ENCODE data around the gene UFD1.

DNA sequence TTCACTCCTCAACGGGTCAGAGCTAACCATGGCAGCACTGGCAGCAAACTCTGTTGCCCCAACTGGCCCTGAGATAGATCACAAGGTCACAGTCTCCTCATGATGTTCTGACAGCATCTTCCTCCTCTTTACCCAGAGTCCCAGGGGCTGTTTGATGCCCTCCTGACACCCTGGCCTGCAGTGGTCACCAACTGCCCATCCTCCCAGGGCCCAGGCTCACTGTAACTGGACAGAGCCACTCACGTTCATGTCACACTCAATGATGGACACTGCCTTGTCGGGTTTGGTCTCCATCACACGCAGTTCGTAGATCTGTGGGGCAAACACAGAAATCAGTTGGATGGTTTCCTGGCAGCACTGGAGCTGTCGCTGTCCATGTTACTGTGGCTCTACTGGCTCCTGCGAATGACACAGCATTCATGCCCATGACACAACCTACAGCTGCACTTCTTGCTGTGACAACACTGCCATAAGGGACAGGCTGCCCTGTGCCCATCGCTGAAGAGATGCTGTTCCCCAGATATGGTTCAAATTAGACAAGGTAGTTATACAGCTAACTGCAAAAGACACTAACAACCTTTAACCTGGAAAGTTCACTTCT, 21.1 kb downstream of the UFD1 start:
- TF ChIP-seq RAD21 (CRISPR knock-in tag; IDR thresholded peaks at IDR 0.05) = no peak
- TF ChIP-seq ZNF274 (CRISPR knock-in tag; IDR thresholded peaks at IDR 0.05) = no peak
- no peak for TF ChIP-seq HNRNPLL (IDR thresholded peaks at IDR 0.05; ENCODE audit: low read depth, low read length, poor library complexity, severe bottlenecking)
- TF ChIP-seq BHLHE40 (IDR thresholded peaks at IDR 0.05; ENCODE audit: low read length) = no peak

Data from HepG2 (cell line).